Measurements from ENCODE around the gene COL7A1. TPM values are rescaled to one million over a fixed set of nuclear protein-coding genes. Genes with fewer than 3 reads are reported as not detected.

Gene COL7A1
- total RNA-seq, 1 experiment from 2014 or later = 40.0 TPM

- POLR2A ChIA-PET = no interaction called here
- DNase-seq (ENCODE audit: low read depth, low spot score) = no peak
- no peak for TF ChIP-seq REST (IDR thresholded peaks at IDR 0.05; ENCODE audit: insufficient read depth in 1 of 2, low read depth in 2 of 2, low read length in 1 of 2)
- TF ChIP-seq POLR2AphosphoS5 (IDR thresholded peaks at IDR 0.05; ENCODE audit: low read depth, low read length) = no peak
- H3K27me3 ChIP-seq (ENCODE audit: control insufficient read depth, insufficient read depth, low read length) = no peaks in the 10 kb centered on the region
- intact Hi-C loops (cut with micrococcal nuclease; ENCODE audit: unreplicated experiment) = no loop called here
- ATAC-seq = no peak
- no peak overlapping the region for H3K27ac ChIP-seq (ENCODE audit: low read length)
- no peaks in the 10 kb centered on the region for H3K36me3 ChIP-seq (ENCODE audit: control insufficient read depth, insufficient read depth, low read length)
- no peak overlapping the region for H3K4me3 ChIP-seq (ENCODE audit: low read depth in 2 of 2, low read length in 2 of 2)
- BruUV-seq (replicated peaks) = no TSS peak
- in situ Hi-C loops (cut with HindIII; ENCODE audit: low pct_unique_long_range_greater_than_20kb, low sequenced_read_pairs) = no loop called here
- no peaks in the 10 kb centered on the region for H3K4me1 ChIP-seq (ENCODE audit: control insufficient read depth, insufficient read depth, low read length)
- H3K9me3 ChIP-seq (ENCODE audit: control insufficient read depth, insufficient read depth, low read depth, low read length) = no peaks in the 10 kb centered on the region
- CTCF ChIA-PET = no interaction called here
These were observed 23.2 kb downstream of the COL7A1 start for GRCh38 chr3:48571938-48572337.

DNA sequence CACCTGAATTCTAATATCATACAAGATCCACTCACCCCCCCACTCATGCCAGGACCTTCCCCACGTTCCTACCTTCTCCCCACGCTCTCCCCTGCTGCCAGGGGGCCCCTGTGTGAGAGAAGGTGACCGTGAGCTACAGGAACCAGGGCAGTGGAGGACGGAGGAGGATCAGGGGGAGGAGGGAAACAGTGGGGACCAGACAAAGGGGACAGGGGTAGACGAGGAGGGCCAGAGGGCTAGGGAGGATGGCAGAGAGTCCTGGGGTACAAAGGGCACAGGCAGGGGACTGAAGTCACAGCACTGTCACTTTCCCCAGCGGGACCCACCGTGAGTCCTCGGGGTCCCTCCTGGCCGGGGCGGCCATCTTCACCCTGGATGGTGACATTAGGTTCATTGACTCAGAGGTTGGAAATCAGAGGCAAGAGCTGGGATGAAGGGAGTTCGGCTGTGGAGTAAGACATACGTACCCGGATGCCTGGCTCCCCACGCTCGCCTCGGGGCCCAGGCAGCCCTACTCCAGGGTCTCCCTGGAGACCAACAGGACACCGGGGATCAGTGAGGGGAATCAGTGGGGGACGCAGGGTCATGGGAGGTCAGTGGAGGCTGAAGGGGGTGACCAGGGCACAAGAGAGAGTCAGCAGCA lies 25.2 kb downstream of the COL7A1 start:
- in situ Hi-C loops (cut with HindIII; ENCODE audit: low pct_unique_long_range_greater_than_20kb, low sequenced_read_pairs) (no loop called here), intact Hi-C loops (cut with micrococcal nuclease; ENCODE audit: unreplicated experiment) (no loop called here)
- Histone ChIP-seq H3K9me3 (ENCODE audit: control insufficient read depth, insufficient read depth, low read depth, low read length) (no peaks in the 10 kb centered on the region), H3K27ac (ENCODE audit: low read length) (no peak overlapping the region), H3K27me3 (ENCODE audit: control insufficient read depth, insufficient read depth, low read length) (no peaks in the 10 kb centered on the region), H3K4me3 (ENCODE audit: low read depth in 2 of 2, low read length in 2 of 2) (no peak overlapping the region), H3K4me1 (ENCODE audit: control insufficient read depth, insufficient read depth, low read length) (peaks cover 3% of the 10 kb centered on the region; the same call in 1 of the 2 replicates), H3K36me3 (ENCODE audit: control insufficient read depth, insufficient read depth, low read length) (no peaks in the 10 kb centered on the region)
- TF ChIP-seq TCF7L2 (IDR thresholded peaks at IDR 0.05; ENCODE audit: low read depth, low read length) = no peak
- no peak for TF ChIP-seq REST (IDR thresholded peaks at IDR 0.05; ENCODE audit: insufficient read depth in 1 of 2, low read depth in 2 of 2, low read length in 1 of 2)
- TF ChIP-seq SIN3A (IDR thresholded peaks at IDR 0.05; ENCODE audit: borderline replicate concordance, insufficient read depth, low read depth, low read length) = no peak
- TF ChIP-seq POLR2AphosphoS5 (IDR thresholded peaks at IDR 0.05; ENCODE audit: low read depth, low read length) = no peak
- TF ChIP-seq, protein P1, sequence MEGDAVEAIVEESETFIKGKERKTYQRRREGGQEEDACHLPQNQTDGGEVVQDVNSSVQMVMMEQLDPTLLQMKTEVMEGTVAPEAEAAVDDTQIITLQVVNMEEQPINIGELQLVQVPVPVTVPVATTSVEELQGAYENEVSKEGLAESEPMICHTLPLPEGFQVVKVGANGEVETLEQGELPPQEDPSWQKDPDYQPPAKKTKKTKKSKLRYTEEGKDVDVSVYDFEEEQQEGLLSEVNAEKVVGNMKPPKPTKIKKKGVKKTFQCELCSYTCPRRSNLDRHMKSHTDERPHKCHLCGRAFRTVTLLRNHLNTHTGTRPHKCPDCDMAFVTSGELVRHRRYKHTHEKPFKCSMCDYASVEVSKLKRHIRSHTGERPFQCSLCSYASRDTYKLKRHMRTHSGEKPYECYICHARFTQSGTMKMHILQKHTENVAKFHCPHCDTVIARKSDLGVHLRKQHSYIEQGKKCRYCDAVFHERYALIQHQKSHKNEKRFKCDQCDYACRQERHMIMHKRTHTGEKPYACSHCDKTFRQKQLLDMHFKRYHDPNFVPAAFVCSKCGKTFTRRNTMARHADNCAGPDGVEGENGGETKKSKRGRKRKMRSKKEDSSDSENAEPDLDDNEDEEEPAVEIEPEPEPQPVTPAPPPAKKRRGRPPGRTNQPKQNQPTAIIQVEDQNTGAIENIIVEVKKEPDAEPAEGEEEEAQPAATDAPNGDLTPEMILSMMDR (IDR thresholded peaks at IDR 0.05) = no peak
- CTCF ChIA-PET = no interaction called here
- DNase-seq (ENCODE audit: low read depth, low spot score) (no peak), ATAC-seq (no peak)
- POLR2A ChIA-PET = no interaction called here
- no TSS peak for BruUV-seq (replicated peaks)
